ENCODE data around the gene PRKCQ.

The PRKCQ gene

GRCh38 chr10:6535156-6535764, 44.8 kb downstream of the PRKCQ start:
- ChIA-PET POLR2A (no interaction called here), CTCF (no interaction called here)
- DNase-seq (ENCODE audit: low read depth, low spot score) = no peak
- TF ChIP-seq CTCF (IDR thresholded peaks at IDR 0.05; ENCODE audit: insufficient read depth, low read length, missing control alignments) = no peak
- no peak overlapping the region for H3K4me3 ChIP-seq (ENCODE audit: low read depth, low read length)

GRCh38 chr10:6532321-6532720, 47.8 kb downstream of the PRKCQ start:
- POLR2A ChIA-PET = no interaction called here

GRCh38 chr10:6530966-6531365, 49.1 kb downstream of the PRKCQ start:
- no peak overlapping the region for H3K4me3 ChIP-seq (ENCODE audit: low read depth, low read length)
- TF ChIP-seq CTCF (IDR thresholded peaks at IDR 0.05; ENCODE audit: insufficient read depth, low read length, missing control alignments) = no peak
- CTCF ChIA-PET = no interaction called here
- DNase-seq (ENCODE audit: low read depth, low spot score) = no peak
- POLR2A ChIA-PET = no interaction called here

More at GRCh38 chr10:6532321-6532720, 47.8 kb downstream of the PRKCQ start:
- CTCF ChIA-PET = interaction anchor here (1.0 kb wide), 1 partner anchor 146 kb away, joined by 3 read pairs; no protein-coding TSS in a partner anchor
- no peak for TF ChIP-seq CTCF (IDR thresholded peaks at IDR 0.05; ENCODE audit: insufficient read depth, low read length, missing control alignments)
- H3K4me3 ChIP-seq (ENCODE audit: low read depth, low read length) = no peak overlapping the region
- no peak for DNase-seq (ENCODE audit: low read depth, low spot score)

- ChIA-PET CTCF (no interaction called here), POLR2A (no interaction called here)
- no peak overlapping the region for H3K4me3 ChIP-seq (ENCODE audit: low read depth, low read length)
- TF ChIP-seq CTCF (IDR thresholded peaks at IDR 0.05; ENCODE audit: insufficient read depth, low read length, missing control alignments) = no peak
- no peak for DNase-seq (ENCODE audit: low read depth, low spot score)
Measured at GRCh38 chr10:6530211-6530840, 49.8 kb downstream of the PRKCQ start.

- ChIA-PET CTCF (no interaction called here), POLR2A (no interaction called here)
- TF ChIP-seq CTCF (IDR thresholded peaks at IDR 0.05; ENCODE audit: insufficient read depth, low read length, missing control alignments) = no peak
- DNase-seq (ENCODE audit: low read depth, low spot score) = no peak
- no peak overlapping the region for H3K4me3 ChIP-seq (ENCODE audit: low read depth, low read length)
Measured at GRCh38 chr10:6528198-6528950, 51.7 kb downstream of the PRKCQ start.

GRCh38 chr10:6525599-6526165, 54.4 kb downstream of the PRKCQ start:
- DNase-seq (ENCODE audit: low read depth, low spot score) = no peak
- H3K4me3 ChIP-seq (ENCODE audit: low read depth, low read length) = no peak overlapping the region
- TF ChIP-seq CTCF (IDR thresholded peaks at IDR 0.05; ENCODE audit: insufficient read depth, low read length, missing control alignments) = no peak
- ChIA-PET POLR2A (no interaction called here), CTCF (no interaction called here)
